Ishikawa (cell line): Measurements from ENCODE around the gene CSNK1G3.

Experiments
- CEBPB ChIP-seq: IDR thresholded peaks from 2 replicates; pipeline ENCODE4 v1.6.1; 2012
- CREB1 ChIP-seq: IDR thresholded peaks from 2 replicates; pipeline ENCODE4 v1.6.1; 2012; ENCODE audit warnings: low read depth
- EGR1 ChIP-seq: IDR thresholded peaks from 2 replicates; pipeline ENCODE4 v1.6.1; 2012
- EP300 ChIP-seq: IDR thresholded peaks from 2 replicates; pipeline ENCODE4 v1.6.1; 2012; ENCODE audit warnings: borderline replicate concordance
- FOXM1 ChIP-seq: IDR thresholded peaks from 2 replicates; pipeline ENCODE4 v1.6.1; 2012; ENCODE audit warnings: low read depth, borderline replicate concordance
- MAX ChIP-seq: IDR thresholded peaks from 2 replicates; pipeline ENCODE4 v1.6.1; 2012
- NFIC ChIP-seq: IDR thresholded peaks from 2 replicates; pipeline ENCODE4 v1.6.1; 2012
- RAD21 ChIP-seq: IDR thresholded peaks from 2 replicates; pipeline ENCODE4 v1.6.1; 2012; ENCODE audit warnings: low read depth
- REST ChIP-seq: IDR thresholded peaks from 2 replicates; pipeline ENCODE4 v1.6.1; 2012; ENCODE audit warnings: low read depth, mild to moderate bottlenecking
- TAF1 ChIP-seq: IDR thresholded peaks from 2 replicates; pipeline ENCODE4 v1.6.1; 2012; ENCODE audit warnings: low read depth, mild to moderate bottlenecking
- TCF12 ChIP-seq: IDR thresholded peaks from 2 replicates; pipeline ENCODE4 v1.6.1; 2012; ENCODE audit warnings: low read depth
- TEAD4 ChIP-seq: IDR thresholded peaks from 2 replicates; pipeline ENCODE4 v1.6.1; 2012
- USF1 ChIP-seq: IDR thresholded peaks from 2 replicates; pipeline ENCODE4 v1.6.1; 2012
- YY1 ChIP-seq: IDR thresholded peaks from 2 replicates; pipeline ENCODE4 v1.6.1; 2012; ENCODE audit warnings: low read depth
- ZBTB7A ChIP-seq: IDR thresholded peaks from 2 replicates; pipeline ENCODE4 v1.6.1; 2012; ENCODE audit warnings: low read depth

The CSNK1G3 gene

DNA sequence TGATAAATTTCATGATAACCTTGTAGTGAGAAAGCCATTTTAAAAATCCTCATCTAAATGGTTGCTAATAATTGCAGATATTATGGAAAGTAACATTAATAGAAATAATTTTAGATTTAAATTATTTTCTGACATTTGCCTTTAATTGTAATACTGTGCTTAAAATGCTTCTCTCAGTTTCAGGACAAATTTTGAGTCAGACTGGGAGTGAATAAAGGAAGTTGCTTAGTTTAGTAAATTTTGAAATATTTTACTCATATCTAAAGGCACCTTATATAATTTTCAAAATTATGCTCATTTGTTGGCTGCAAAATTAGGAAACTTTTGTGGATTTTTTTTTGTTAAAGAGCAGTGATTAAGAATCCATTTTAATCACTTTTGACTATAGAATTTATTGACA is 93.8 kb downstream of the CSNK1G3 start:
- no peak for TF ChIP-seq MAX
- no peak for TF ChIP-seq RAD21
- no peak for TF ChIP-seq YY1
- TF ChIP-seq TAF1 = no peak
- TF ChIP-seq NFIC = no peak
- no peak for TF ChIP-seq ZBTB7A
- TF ChIP-seq REST = no peak
- no peak for TF ChIP-seq FOXM1

DNA sequence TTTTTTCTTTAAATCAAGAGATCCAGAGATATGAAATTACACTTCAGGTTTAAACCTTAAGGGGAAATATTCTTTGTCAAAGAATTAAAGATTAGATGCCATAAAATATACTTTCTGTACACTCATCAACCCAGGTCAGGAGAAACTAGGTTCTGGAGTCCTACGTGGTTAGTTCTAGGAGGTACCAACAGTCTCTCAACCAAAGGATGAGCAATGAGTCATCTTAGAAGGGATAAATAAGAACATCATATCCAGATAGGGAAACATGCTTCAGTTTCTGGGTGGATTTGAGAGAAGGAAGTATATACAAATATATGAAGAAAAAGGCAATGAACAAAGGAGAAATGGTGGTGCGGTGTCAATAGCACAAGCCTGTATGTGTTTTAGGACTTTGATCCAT is 98.2 kb downstream of the CSNK1G3 start:
- TF ChIP-seq RAD21 = no peak
- no peak for TF ChIP-seq TAF1
- no peak for TF ChIP-seq REST
- TF ChIP-seq CREB1 = no peak
- no peak for TF ChIP-seq ZBTB7A
- TF ChIP-seq FOXM1 = no peak
- no peak for TF ChIP-seq TCF12

DNA sequence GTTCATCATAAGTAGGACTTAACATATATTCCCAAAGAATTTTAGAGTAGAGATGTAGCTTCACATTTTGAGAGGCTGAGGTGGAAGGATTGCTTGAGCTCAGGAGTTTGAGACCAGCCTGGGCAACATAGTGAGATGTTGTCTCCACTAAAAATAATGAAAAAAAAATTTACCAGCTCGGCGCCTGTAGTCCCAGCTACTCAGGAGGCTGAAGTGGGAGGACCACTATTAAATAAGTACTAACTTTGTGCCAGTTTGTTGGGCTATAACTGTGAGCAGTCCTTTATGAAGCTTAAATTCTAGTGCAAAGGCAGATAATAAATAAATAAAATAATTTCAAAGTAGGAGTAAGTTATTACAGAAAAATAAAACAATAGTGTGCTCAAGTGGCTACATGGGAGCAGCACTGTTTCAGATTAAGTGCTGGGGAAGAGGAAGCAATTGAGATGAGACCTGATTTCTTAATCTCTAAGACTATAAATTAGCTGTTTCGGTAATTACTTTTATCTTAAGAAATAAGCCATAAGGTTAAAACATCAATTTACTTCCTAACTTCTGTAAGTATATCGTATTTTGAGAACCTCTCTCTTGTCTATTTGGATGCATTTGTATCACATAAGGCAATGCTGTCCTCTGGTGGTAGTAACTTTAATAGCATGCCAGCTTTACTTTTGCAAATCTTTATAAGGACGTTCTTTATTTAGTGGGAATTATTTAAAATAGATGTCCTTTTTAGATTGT is 98.9 kb downstream of the CSNK1G3 start:
- TF ChIP-seq NFIC = no peak
- TF ChIP-seq RAD21 = peak; percentile 89

DNA sequence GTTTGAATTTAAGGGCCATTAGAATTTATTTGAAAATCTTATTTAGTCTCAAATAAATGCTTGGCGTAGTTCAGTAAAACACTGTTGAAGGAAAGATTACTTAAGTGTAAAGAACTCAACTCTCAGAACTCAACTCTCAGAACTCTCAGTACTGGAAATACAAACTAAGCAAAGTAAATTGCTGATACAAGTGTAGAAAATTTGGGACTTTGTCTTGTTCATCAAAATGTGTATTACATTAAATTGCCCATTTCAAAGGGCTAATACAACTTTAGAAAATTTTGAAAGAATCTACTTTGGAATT is 99.4 kb downstream of the CSNK1G3 start:
- TF ChIP-seq NFIC = no peak
- no peak for TF ChIP-seq CEBPB
- no peak for TF ChIP-seq USF1
- TF ChIP-seq RAD21 = no peak
- TF ChIP-seq TAF1 = no peak
- no peak for TF ChIP-seq CREB1
- no peak for TF ChIP-seq MAX
- no peak for TF ChIP-seq FOXM1
- TF ChIP-seq EGR1 = no peak
- no peak for TF ChIP-seq YY1
- TF ChIP-seq TCF12 = no peak
- TF ChIP-seq REST = no peak

- TF ChIP-seq EGR1 = no peak
- no peak for TF ChIP-seq YY1
- TF ChIP-seq MAX = no peak
- no peak for TF ChIP-seq CREB1
- no peak for TF ChIP-seq TEAD4
- TF ChIP-seq TCF12 = no peak
These were observed 105.6 kb downstream of the CSNK1G3 start for GRCh38 chr5:123617561-123617960.

GRCh38 chr5:123626051-123626450 is 114.1 kb downstream of the CSNK1G3 start:
- TF ChIP-seq TAF1 (no peak), REST (no peak), USF1 (no peak), YY1 (no peak), TCF12 (no peak), NFIC (no peak), MAX (no peak), EP300 (no peak), CREB1 (no peak), TEAD4 (no peak), CEBPB (no peak), ZBTB7A (no peak), FOXM1 (no peak)
